Lung microvascular endothelial cell (primary cell): Measurements from ENCODE around the gene DNM3. TPM values are rescaled to one million over a fixed set of nuclear protein-coding genes. Genes with fewer than 3 reads are reported as not detected.

Source experiments
- DNase-seq, 2 donors: peaks; one replicate each; pipeline versions ENCODE4 v3.0.0 to v3.0.0-alpha.2; 2010; ENCODE audit warnings: low read depth in 2 of 2
- total RNA-seq: library from RNA; depleted of rRNA; stranded (reverse); fragments of >200 nt; gene quantifications from 2 replicates; pipeline ENCODE4 v1.2.1, GENCODE V29; 2014

The DNM3 gene
- total RNA-seq, 1 donor from 2014 or later = 4.0 TPM

GRCh38 chr1:172322219-172323061 is 481.1 kb downstream of the DNM3 start:
- peak in 1 of 2 donors; percentile 96 for DNase-seq

- DNase-seq = no peak
Observed at GRCh38 chr1:172323686-172324085, 482.4 kb downstream of the DNM3 start.

GRCh38 chr1:172324086-172324485 is 482.8 kb downstream of the DNM3 start:
- DNase-seq = no peak

GRCh38 chr1:172324761-172325160 is 483.5 kb downstream of the DNM3 start:
- DNase-seq = no peak

- DNase-seq = peak in 1 of 2 donors; percentile 51
Observed at GRCh38 chr1:172325531-172325930, 484.2 kb downstream of the DNM3 start.

GRCh38 chr1:172326136-172326535 is 484.8 kb downstream of the DNM3 start:
- DNase-seq = no peak

GRCh38 chr1:172328266-172328665 is 487.0 kb downstream of the DNM3 start:
- no peak for DNase-seq

GRCh38 chr1:172332230-172332629 is 490.9 kb downstream of the DNM3 start:
- no peak for DNase-seq

- DNase-seq = no peak
Observed at GRCh38 chr1:172335377-172335776, 494.1 kb downstream of the DNM3 start.

- DNase-seq = peak in 1 of 2 donors; percentile 37
Observed at GRCh38 chr1:172338295-172338735, 497.0 kb downstream of the DNM3 start.

- no peak for DNase-seq
Observed at GRCh38 chr1:172339842-172340241, 498.5 kb downstream of the DNM3 start.

GRCh38 chr1:172340520-172340919 is 499.2 kb downstream of the DNM3 start:
- DNase-seq = no peak

GRCh38 chr1:172341697-172342096 is 500.4 kb downstream of the DNM3 start:
- DNase-seq = no peak

GRCh38 chr1:172342584-172343239 is 501.4 kb downstream of the DNM3 start:
- DNase-seq = peak in 1 of 2 donors; percentile 37

- DNase-seq = peak in 1 of 2 donors; percentile 85
Observed at GRCh38 chr1:172343240-172344160, 502.2 kb downstream of the DNM3 start.

GRCh38 chr1:172344444-172344843 is 503.1 kb downstream of the DNM3 start:
- no peak for DNase-seq

GRCh38 chr1:172345077-172345476 is 503.8 kb downstream of the DNM3 start:
- DNase-seq = no peak

GRCh38 chr1:172347416-172347815 is 506.1 kb downstream of the DNM3 start:
- DNase-seq = no peak

- DNase-seq = no peak
Observed at GRCh38 chr1:172350856-172351255, 509.6 kb downstream of the DNM3 start.

- DNase-seq = no peak
Observed at GRCh38 chr1:172351346-172351745, 510.0 kb downstream of the DNM3 start.

- peak in 1 of 2 donors; percentile 49 for DNase-seq
Observed at GRCh38 chr1:172351754-172352161, 510.5 kb downstream of the DNM3 start.

GRCh38 chr1:172352435-172352834 is 511.1 kb downstream of the DNM3 start:
- no peak for DNase-seq
